SK-N-SH treated with all-trans-retinoic acid at 6 μM for 48 hours (cell line): ENCODE results near the gene PEAK3.

ENCODE experiments used
- ARNTL ChIP-seq: fragments of 450-650 bp; formaldehyde crosslinking; IDR thresholded peaks from 2 replicates; pipeline ENCODE4 v1.5.0; 2020; ENCODE audit warnings: low read depth, mild to moderate bottlenecking, moderate library complexity, borderline replicate concordance
- ISL1 ChIP-seq: fragments of 250-450 bp; sonication (Bioruptor Pico); IDR thresholded peaks from 2 replicates; pipeline ENCODE4 v2.1.2; 2022; ENCODE audit warnings: mild to moderate bottlenecking, moderate library complexity
- ZFP30 ChIP-seq: fragments of 450-650 bp; formaldehyde crosslinking; IDR thresholded peaks from 2 replicates; pipeline ENCODE4 v1.5.0; 2022; ENCODE audit warnings: mild to moderate bottlenecking, moderate library complexity
- TF ChIP-seq, protein P1 (sequence below): fragments of 250-450 bp; sonication (Bioruptor Pico); IDR thresholded peaks from 2 replicates; pipeline ENCODE4 v1.8.0; 2020; ENCODE audit warnings: mild to moderate bottlenecking, moderate library complexity, borderline replicate concordance
- TF ChIP-seq, protein P2 (sequence below): fragments of 250-450 bp; sonication (Bioruptor Pico); IDR thresholded peaks from 2 replicates; pipeline ENCODE4 v1.5.1; 2020; ENCODE audit warnings: low read depth, mild to moderate bottlenecking, moderate library complexity

DNA sequence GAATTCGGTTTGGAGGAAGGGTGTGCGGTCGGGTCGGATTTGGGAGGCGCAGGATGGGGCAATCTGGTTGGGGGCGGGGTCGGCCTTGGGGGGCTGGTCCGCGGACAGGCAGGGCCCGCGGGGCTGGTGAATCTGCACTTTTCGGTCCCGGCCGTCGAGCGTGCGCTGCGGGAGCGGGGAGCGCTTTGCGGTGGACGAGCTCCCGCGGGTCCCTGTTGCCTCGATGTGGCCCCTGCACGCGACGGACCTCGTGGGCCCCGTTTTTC, 11.9 kb downstream of the PEAK3 start:
- no peak for TF ChIP-seq ISL1
- TF ChIP-seq, protein P1, sequence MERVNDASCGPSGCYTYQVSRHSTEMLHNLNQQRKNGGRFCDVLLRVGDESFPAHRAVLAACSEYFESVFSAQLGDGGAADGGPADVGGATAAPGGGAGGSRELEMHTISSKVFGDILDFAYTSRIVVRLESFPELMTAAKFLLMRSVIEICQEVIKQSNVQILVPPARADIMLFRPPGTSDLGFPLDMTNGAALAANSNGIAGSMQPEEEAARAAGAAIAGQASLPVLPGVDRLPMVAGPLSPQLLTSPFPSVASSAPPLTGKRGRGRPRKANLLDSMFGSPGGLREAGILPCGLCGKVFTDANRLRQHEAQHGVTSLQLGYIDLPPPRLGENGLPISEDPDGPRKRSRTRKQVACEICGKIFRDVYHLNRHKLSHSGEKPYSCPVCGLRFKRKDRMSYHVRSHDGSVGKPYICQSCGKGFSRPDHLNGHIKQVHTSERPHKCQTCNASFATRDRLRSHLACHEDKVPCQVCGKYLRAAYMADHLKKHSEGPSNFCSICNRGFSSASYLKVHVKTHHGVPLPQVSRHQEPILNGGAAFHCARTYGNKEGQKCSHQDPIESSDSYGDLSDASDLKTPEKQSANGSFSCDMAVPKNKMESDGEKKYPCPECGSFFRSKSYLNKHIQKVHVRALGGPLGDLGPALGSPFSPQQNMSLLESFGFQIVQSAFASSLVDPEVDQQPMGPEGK (CRISPR knock-in tag), result no peak
- TF ChIP-seq ZFP30, result no peak
- TF ChIP-seq, protein P2, sequence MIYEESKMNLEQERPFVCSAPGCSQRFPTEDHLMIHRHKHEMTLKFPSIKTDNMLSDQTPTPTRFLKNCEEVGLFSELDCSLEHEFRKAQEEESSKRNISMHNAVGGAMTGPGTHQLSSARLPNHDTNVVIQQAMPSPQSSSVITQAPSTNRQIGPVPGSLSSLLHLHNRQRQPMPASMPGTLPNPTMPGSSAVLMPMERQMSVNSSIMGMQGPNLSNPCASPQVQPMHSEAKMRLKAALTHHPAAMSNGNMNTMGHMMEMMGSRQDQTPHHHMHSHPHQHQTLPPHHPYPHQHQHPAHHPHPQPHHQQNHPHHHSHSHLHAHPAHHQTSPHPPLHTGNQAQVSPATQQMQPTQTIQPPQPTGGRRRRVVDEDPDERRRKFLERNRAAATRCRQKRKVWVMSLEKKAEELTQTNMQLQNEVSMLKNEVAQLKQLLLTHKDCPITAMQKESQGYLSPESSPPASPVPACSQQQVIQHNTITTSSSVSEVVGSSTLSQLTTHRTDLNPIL (CRISPR knock-in tag), result no peak
- no peak for TF ChIP-seq ARNTL (CRISPR knock-in tag)
